GM19452 (cell line): ENCODE results near the gene SAMMSON.
A peak's percentile ranks its signal among the peaks of the same experiment; 100 is the strongest.

Experiments
- ATAC-seq: cut with Tn5 transposase; IDR thresholded peaks from one replicate; pipeline ENCODE4 v1.9.1; 2021; ENCODE audit not compliant: unreplicated experiment

SAMMSON gene

GRCh38 chr3:70085613-70086012, 86.1 kb downstream of the SAMMSON start:
- no peak for ATAC-seq

- no peak for ATAC-seq
Observed at GRCh38 chr3:70086336-70086735, 86.8 kb downstream of the SAMMSON start.

- ATAC-seq = no peak
Observed at GRCh38 chr3:70090322-70090913, 90.9 kb downstream of the SAMMSON start.

- no peak for ATAC-seq
Observed at GRCh38 chr3:70094197-70094596, 94.7 kb downstream of the SAMMSON start.

- ATAC-seq = no peak
Observed at GRCh38 chr3:70095260-70095659, 95.7 kb downstream of the SAMMSON start.

GRCh38 chr3:70096376-70097066, 97.0 kb downstream of the SAMMSON start:
- peak; percentile 96 for ATAC-seq

GRCh38 chr3:70097084-70097483, 97.6 kb downstream of the SAMMSON start:
- no peak for ATAC-seq

- no peak for ATAC-seq
Observed at GRCh38 chr3:70108072-70108471, 108.5 kb downstream of the SAMMSON start.

GRCh38 chr3:70108546-70108945, 109.0 kb downstream of the SAMMSON start:
- ATAC-seq = no peak

GRCh38 chr3:70110066-70110465, 110.5 kb downstream of the SAMMSON start:
- ATAC-seq = no peak

- no peak for ATAC-seq
Observed at GRCh38 chr3:70111411-70111810, 111.9 kb downstream of the SAMMSON start.

- ATAC-seq = no peak
Observed at GRCh38 chr3:70112751-70113150, 113.2 kb downstream of the SAMMSON start.

- ATAC-seq = no peak
Observed at GRCh38 chr3:70114431-70114830, 114.9 kb downstream of the SAMMSON start.

GRCh38 chr3:70119879-70120278, 120.3 kb downstream of the SAMMSON start:
- no peak for ATAC-seq
